Stimulated activated CD4-positive, alpha-beta T cell treated with anti-CD3 and anti-CD28 coated beads, Interleukin-12 subunit alpha, Interleukin-12 subunit beta, amount 100 ng/mL, for 4 hours (primary cell): ENCODE results near the gene SLC4A9.
"Not testable (repeated sequence)": the region's sequence is repeated elsewhere in the genome, so short reads cannot be mapped to it uniquely, and the experiment has no call there.

ENCODE experiments used
- DNase-seq: peaks from one replicate; pipeline ENCODE4 v3.0.0-alpha.2; 2020

Gene SLC4A9

DNA sequence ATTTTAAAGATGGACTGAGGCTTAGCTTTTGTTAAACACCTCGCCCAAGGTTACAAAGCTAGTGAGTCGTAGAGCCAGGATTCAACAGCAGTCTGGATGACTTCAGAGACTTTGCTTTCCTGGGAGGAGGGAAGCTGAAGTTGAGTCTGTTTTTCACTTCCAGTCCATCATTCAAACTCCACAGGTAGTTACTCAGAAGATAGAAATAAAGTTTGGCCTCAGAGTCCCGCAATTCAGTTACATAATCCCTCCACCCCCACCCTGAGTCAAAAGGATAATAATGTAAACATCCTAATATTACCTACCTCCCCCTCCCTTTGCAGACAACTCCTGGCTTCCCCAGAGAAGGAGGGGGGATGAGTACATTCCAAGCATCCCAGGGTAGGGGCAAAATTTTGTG is 21.7 kb upstream of the SLC4A9 start:
- DNase-seq, result no peak

DNA sequence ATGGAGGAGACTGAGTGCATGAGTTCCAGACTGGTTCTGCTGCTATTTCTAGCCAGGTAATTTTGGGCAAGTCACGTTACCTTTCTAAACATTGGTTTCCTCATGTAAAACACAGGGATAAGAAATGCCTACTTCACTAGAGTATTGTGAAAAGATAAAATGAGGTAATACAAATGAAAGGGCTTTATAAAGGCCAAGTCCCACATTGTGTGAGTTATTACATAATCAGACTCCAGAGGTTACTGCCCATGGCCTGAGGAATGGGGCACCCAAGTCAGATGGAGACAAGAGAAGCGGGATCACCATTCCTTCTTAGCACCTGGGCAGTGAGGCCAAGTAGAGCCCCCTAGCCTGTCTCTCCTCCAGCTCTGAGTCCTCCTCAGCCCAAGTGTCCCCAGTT is 21.1 kb upstream of the SLC4A9 start:
- no peak for DNase-seq

GRCh38 chr5:140339636-140340035 is 20.4 kb upstream of the SLC4A9 start:
- no peak for DNase-seq

DNA sequence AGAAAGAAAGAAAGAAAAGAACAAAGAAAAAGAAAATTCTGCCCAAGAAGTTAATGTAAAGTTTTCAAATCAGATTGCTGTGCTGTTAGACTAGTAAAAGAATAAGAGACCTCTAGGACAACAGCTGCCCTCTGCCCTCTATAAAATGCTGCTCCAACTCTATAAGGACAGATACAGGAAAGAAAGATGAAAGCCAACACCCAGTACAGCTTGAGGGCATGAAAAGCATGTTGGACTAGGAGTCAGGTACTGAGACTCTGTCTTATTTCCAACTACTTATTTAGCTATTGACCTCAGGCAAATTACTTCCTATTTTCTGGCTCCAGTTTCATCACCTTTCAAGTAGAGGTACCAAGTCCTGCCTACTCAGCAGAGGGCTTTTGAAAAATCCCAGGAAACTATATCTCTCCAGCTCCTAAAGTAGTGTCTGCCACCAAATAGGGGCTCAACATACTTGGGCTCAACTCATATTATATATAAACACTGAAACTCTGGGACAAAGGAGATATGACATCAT is 19.3 kb upstream of the SLC4A9 start:
- no peak for DNase-seq

- no peak for DNase-seq
Measured at GRCh38 chr5:140341591-140341990, 18.4 kb upstream of the SLC4A9 start.

- no peak for DNase-seq
Measured at GRCh38 chr5:140342287-140342686, 17.7 kb upstream of the SLC4A9 start.

GRCh38 chr5:140342896-140343295 is 17.1 kb upstream of the SLC4A9 start:
- no peak for DNase-seq

DNA sequence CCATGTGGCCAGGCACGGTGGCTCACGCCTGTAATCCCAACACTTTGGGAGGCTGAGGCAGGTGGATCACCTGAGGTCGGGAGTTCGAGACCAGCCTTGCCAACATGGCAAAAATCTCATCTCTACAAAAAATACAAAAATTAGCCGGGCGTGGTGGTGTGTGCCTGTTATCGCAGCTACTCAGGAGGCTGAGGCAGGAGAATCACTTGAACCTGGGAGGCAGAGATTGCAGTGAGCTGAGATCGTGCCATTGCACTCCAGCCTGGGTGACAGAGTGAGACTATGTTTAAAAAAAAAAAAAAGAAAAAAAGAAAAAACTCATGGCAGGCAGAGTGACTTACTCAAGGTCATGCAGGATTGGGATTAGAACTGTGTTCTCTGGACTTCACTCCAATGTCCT is 16.1 kb upstream of the SLC4A9 start:
- DNase-seq, result not testable (repeated sequence)

DNA sequence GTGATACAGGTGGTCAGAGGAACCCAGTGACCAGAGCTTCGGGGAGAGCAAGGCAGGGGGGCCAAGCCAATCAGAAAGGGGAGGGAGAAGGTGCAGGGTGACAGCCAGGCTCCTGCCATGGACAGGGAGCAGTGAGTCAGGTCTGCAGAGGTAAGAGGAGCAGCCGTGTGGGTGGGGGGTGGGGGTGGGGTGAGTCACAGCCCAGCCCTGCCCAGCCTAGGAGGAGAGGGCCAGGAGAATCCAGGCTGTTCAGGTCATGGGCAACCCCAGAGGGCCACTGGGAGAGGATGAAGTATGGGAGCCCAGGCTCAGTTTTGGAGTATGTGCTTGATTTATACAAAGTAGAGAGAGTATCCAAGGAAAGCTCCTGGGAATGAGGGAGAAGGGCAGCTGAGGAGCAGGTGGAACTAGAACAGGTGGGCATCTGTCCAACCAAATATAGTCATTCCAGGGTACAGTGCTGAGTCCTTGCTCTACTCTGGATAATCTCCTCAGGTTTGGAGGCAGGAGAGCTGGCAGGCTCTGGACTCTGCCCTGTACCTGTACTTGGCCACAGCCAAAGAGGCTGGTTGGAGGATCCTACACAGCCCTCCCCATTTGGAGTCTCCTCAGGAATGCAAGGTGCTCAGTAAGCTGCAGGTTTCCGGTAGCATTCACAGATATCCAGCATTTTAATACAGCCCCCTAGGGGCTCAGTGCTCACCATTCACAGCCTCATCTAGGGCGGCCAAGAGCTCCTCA is 15.1 kb upstream of the SLC4A9 start:
- no peak for DNase-seq

DNA sequence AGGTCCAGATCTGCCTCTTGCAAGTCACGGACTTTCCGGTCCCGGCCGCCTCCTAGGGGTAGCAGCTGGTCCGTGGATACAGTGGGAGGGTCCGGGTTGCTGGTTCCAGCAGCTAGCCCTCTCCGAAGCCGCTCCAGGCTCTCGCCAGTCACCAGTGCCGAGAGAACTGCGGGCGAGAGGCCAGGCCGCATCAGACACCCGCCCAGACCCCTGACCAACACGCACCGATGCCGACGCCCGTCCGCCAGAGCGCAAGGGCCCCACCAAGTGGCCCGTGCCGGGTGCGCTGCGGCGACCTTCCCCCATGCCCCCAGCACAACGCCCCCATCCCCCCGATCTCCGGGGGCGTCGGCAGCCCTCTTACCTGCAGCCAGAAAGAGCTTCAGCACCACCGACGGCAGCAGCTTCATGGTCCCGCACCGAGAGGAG is 14.1 kb upstream of the SLC4A9 start:
- DNase-seq, result no peak

GRCh38 chr5:140346348-140347221 is 13.4 kb upstream of the SLC4A9 start, which contains the start of gene HBEGF:
Gene HBEGF, minus strand, starts transcription at chr5:140346603. Its CDS starts 275 bp downstream, at chr5:140346328.
- DNase-seq, result peak; percentile 53

DNA sequence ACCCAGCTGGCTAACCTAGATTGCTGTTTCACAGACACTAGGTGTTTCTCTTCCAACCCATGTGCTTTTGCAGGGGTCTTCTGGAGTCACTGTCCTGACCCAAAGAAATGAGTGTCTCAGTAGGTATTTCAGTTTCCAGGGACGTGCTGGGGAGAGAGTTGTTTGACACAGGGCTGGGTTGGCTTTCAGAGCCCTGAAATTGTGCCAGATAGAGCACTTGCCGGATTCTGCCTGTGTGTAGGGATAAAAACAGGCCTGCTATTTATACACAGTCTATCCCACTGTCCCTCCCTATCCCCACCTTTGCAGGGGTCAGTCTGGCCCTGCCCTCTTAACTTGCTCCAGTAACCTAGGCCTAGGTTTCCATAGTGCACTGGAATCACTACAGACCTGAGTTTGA is 12.6 kb upstream of the SLC4A9 start:
- DNase-seq, result no peak

DNA sequence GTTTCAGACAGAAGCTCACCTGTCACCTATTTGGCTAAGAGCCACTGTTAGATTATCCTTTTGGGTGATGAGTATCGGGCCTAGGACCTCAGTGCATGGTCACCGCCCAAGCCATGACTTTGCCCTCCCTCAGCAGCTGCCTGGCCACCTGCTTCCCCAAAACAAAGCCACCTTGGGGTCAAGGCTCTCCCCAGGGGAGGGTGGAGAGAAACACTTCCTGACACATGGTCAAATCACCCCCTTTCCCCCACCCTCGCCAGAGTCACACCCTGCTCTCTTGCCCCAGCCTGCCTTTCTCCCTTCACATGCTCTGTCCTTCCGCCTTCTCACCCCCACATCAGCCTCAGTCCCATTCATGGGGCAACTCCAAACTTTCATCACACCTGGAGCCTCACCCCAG is 11.9 kb upstream of the SLC4A9 start:
- no peak for DNase-seq

GRCh38 chr5:140349244-140349643 is 10.8 kb upstream of the SLC4A9 start:
- no peak for DNase-seq

- no peak for DNase-seq
Measured at GRCh38 chr5:140351609-140352334, 8.2 kb upstream of the SLC4A9 start.

DNA sequence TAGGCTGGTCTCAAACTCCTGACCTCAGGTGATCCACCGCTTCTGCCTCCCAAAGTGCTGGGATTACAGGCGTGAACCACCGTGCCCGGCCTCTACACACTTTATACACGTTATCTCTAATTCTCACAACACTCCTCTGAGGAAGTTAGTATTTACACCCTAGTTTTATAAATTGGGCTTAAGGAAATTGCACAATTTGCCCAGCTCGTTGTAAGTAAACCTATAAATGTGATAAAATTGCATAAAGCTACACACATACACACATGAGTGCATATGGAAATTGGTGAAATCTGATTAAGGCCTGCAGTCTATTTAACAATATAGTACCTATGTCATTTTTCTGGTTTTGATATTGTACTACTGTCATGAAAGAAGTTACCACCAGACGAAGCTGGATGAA is 4.4 kb upstream of the SLC4A9 start:
- no peak for DNase-seq

DNA sequence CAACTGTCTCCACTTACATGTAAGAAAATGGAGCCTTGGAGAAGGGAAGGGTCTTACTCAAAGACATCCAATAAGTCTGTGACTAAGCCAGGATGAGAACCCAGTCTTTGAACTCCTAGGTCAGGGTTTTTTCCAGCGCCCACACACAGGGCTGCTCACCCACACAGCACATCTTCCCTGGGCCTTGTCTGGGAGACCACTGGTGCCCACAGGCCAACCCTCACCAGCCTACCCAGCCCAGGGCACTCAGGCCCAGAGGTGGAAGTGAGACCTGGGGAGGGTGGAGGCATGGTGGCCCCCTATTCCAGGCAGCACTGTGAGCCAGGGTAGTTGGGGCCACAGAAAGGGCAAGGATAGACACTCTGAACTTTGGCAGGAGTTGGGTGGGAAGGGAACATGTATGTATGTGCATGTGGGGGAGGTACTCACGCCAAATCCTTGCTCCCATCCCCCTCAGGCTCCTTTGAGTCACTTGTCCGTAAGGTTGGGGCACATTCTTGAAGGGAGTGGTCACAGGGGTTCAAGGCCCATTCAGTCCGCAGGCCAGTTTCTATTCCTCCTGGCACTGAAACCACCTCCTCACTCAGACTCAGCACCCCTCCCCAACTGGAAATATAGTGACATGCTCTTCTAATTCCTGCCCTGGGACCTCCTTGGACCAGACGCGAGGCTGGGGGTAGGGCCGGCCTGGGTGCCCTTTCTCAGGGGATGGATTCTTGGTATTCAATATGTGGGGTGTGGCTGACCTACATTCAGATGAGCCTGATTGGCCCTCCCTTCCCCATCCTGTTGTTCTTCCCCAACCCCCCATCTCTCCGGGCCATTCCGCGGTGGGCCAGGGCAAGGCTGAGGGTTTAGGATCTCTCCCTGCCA is 2.9 kb upstream of the SLC4A9 start:
- DNase-seq, result no peak

- DNase-seq, result peak; percentile 68
Measured at GRCh38 chr5:140357726-140358093, 2.3 kb upstream of the SLC4A9 start.

GRCh38 chr5:140358738-140359310 is 1.2 kb upstream of the SLC4A9 start:
- no peak for DNase-seq

- no peak for DNase-seq
Measured at GRCh38 chr5:140360681-140361479, 886 bp downstream of the SLC4A9 start.

DNA sequence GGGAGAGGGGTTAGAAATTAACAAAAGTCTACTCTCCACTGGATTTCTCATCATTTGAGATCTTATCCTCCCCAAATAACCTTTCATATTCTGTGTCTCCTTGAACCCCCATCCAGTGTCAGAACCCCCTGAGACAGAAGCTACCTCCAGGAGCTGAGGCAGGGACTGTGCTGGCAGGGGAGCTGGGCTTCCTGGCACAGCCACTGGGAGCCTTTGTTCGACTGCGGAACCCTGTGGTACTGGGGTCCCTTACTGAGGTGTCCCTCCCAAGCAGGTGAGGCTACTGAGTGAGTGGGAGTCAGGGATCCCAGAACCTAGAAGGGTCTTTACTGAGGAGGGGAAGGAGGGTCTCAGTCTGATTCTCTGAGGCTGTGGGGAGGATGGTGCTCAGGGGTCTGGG is 1.9 kb downstream of the SLC4A9 start:
- no peak for DNase-seq
